ENCODE measurements around the gene DSN1. TPM values are rescaled to one million over a fixed set of nuclear protein-coding genes. Genes with fewer than 3 reads are reported as not detected.
"Not testable (repeated sequence)": the region's sequence is repeated elsewhere in the genome, so short reads cannot be mapped to it uniquely, and the experiment has no call there.

The DSN1 gene
- total and polyA plus RNA-seq, 2 of the 8 experiments (the other 6 are each of a cell fraction or from before 2014, with no cell fraction given): 12.0 to 26.2 TPM

DNA sequence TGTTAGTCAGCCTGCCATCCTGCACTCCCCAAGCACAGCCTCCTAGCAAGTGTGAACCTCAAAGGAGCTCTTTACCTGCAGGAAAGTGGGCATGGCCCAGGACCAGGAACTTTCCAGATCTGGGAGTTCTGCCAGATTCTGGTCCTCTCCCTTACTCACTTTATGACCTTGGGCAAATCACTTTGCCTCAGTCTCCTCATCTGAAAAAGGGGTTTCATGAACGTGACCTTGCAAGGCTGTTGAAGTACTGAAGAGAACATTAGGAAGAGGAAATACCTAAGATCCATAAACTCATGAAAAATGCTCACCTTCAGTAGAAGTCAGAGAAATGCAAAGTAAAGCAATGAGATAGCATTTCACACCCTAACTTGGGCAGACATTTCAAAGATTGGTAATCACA lies 26.8 kb upstream of the DSN1 start (continued):
- no peak for TF ChIP-seq SP2 (IDR thresholded peaks at IDR 0.05; ENCODE audit: low read length)

DNA sequence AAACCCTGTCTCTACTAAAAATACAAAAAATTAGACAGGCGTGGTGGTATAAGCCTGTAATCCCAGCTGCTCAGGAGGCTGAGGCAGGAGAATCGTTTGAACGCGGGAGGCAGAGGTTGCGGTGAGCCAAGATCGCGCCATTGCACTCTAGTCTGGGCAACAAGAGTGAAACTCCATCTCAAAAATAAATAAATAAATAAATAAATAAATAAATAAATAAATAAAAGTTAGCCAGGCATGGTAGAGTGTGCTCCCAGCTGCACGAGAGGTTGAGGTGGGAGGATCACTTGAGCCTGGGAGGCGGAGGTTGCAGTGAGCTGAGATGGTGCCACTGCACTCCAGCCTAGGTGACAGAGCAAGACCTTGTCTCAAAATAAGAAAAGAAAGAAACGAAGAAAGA lies 25.8 kb upstream of the DSN1 start:
- H3K4me1 ChIP-seq (replicated peaks in 1 of 4; ENCODE audit: control insufficient read depth in 3 of 4, insufficient read depth in 4 of 4, low read length in 3 of 4); FAIRE-seq; H2AFZ ChIP-seq (ENCODE audit: low read length); H2BK15ac ChIP-seq (ENCODE audit: low read length); H4K91ac ChIP-seq (replicated peaks; ENCODE audit: insufficient read length, low read length); H2BK20ac ChIP-seq (ENCODE audit: low read length); H3K23me2 ChIP-seq (ENCODE audit: low read depth, low read length); H2BK120ac ChIP-seq (replicated peaks; ENCODE audit: low read depth, low read length); H2BK5ac ChIP-seq (ENCODE audit: low read depth, low read length); H3K23ac ChIP-seq (ENCODE audit: insufficient read length); H3K79me2 ChIP-seq (ENCODE audit: control insufficient read depth in 1 of 2, insufficient read depth in 2 of 2, low read length in 2 of 2); H3K18ac ChIP-seq (ENCODE audit: extremely low read depth, low read length); H2AK5ac ChIP-seq (ENCODE audit: low read depth, low read length); H4K5ac ChIP-seq (ENCODE audit: insufficient read length, low read depth, low read length); H2BK12ac ChIP-seq (ENCODE audit: low read depth, low read length); H4K20me1 ChIP-seq (replicated peaks in 1 of 2; ENCODE audit: control insufficient read depth in 1 of 2, insufficient read depth in 2 of 2, low read length in 2 of 2); H3K79me1 ChIP-seq (ENCODE audit: low read depth, low read length); POLR2A ChIA-PET (ENCODE audit: partially characterized antibody); H3K4me3 ChIP-seq (ENCODE audit: extremely low read depth in 1 of 4, insufficient read depth in 2 of 4, low read depth in 3 of 4, low read length in 4 of 4); H3K4me2 ChIP-seq (ENCODE audit: insufficient read depth in 1 of 2, low read depth in 2 of 2, low read length in 2 of 2); H3K14ac ChIP-seq (ENCODE audit: insufficient read length); H4K8ac ChIP-seq (ENCODE audit: extremely low read depth, insufficient read depth, low read length); H3K9me3 ChIP-seq (ENCODE audit: insufficient read depth in 2 of 2, low read depth in 1 of 2, low read length in 1 of 2); H3K27me3 ChIP-seq (replicated peaks in 1 of 4; ENCODE audit: control insufficient read depth in 3 of 4, extremely low read depth in 1 of 4, insufficient read depth in 3 of 4, low read length in 3 of 4); H3K27ac ChIP-seq (ENCODE audit: low read depth, low read length); H3K9ac ChIP-seq (replicated peaks in 1 of 4; ENCODE audit: extremely low read depth in 1 of 4, low read depth in 3 of 4, low read length in 3 of 4); H3K56ac ChIP-seq (replicated peaks; ENCODE audit: insufficient read length, low read depth, low read length); H3K4ac ChIP-seq (replicated peaks; ENCODE audit: insufficient read length, low read depth, low read length); DNase-seq (ENCODE audit: low read depth in 1 of 2, low spot score in 2 of 2): not testable (repeated sequence)
- CTCF ChIA-PET (ENCODE audit: partially characterized antibody): interaction anchor here (0.6 to 3.5 kb wide), 5 partner anchors 10 to 120 kb away, joined by 3 to 23 read pairs (median 4); no protein-coding TSS in a partner anchor
- 92% methylated on average over 10 of the region's 10 CpGs; no CpG with 5 or more reads in 1 of the 2 experiments for WGBS, 2 experiments (ENCODE audit: extremely low coverage in 1 of 2, insufficient coverage in 1 of 2, insufficient read length in 1 of 2, insufficient replicate concordance in 2 of 2, low coverage in 1 of 2, low lambda C conversion rate in 2 of 2, missing lambda C conversion rate in 1 of 2)
- H3K36me3 ChIP-seq (ENCODE audit: control insufficient read depth in 2 of 4, insufficient read depth in 4 of 4, low read length in 3 of 4): peaks cover 10 to 63% (median 36%) of the 10 kb centered on the region in 4 experiments

Measured in H1 (cell line).